ENCODE results near the gene GPBP1.

Gene GPBP1

GRCh38 chr5:57258052-57258451 lies 84.2 kb downstream of the GPBP1 start:
- no peaks in the 10 kb centered on the region for H3K9me2 ChIP-seq (replicated peaks; ENCODE audit: insufficient read depth, low read length)
- no peak overlapping the region for H3K4me3 ChIP-seq (ENCODE audit: insufficient read depth, low read length, poor library complexity, severe bottlenecking)
- H3F3A ChIP-seq (ENCODE audit: insufficient read depth): no peaks in the 10 kb centered on the region
- H3K27me3 ChIP-seq (ENCODE audit: low read length): no peaks in the 10 kb centered on the region
- H3K4me2 ChIP-seq (ENCODE audit: low read depth, low read length, poor library complexity, severe bottlenecking): no peak overlapping the region
- H3K9me3 ChIP-seq (ENCODE audit: insufficient read depth, low read length): no peaks in the 10 kb centered on the region
- no peak overlapping the region for H2AFZ ChIP-seq (ENCODE audit: low read depth, low read length, severe bottlenecking)
- H3K9ac ChIP-seq (ENCODE audit: low read length): no peak overlapping the region
- TF ChIP-seq EZH2phosphoT487 (conservative IDR thresholded peaks at IDR 0.05; ENCODE audit: low read length): no peak
- TF ChIP-seq, protein P1, sequence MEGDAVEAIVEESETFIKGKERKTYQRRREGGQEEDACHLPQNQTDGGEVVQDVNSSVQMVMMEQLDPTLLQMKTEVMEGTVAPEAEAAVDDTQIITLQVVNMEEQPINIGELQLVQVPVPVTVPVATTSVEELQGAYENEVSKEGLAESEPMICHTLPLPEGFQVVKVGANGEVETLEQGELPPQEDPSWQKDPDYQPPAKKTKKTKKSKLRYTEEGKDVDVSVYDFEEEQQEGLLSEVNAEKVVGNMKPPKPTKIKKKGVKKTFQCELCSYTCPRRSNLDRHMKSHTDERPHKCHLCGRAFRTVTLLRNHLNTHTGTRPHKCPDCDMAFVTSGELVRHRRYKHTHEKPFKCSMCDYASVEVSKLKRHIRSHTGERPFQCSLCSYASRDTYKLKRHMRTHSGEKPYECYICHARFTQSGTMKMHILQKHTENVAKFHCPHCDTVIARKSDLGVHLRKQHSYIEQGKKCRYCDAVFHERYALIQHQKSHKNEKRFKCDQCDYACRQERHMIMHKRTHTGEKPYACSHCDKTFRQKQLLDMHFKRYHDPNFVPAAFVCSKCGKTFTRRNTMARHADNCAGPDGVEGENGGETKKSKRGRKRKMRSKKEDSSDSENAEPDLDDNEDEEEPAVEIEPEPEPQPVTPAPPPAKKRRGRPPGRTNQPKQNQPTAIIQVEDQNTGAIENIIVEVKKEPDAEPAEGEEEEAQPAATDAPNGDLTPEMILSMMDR (IDR thresholded peaks at IDR 0.05; ENCODE audit: insufficient read depth, low read length, poor library complexity, severe bottlenecking): no peak
- H3K36me3 ChIP-seq (ENCODE audit: low read length): peaks cover 47% of the 10 kb centered on the region
- no peak overlapping the region for H3K27ac ChIP-seq (ENCODE audit: low read depth, low read length)
- H4K20me1 ChIP-seq (ENCODE audit: low read depth, low read length): no peaks in the 10 kb centered on the region
- no peaks in the 10 kb centered on the region for H3K79me2 ChIP-seq (ENCODE audit: insufficient read depth, low read length)

- no peaks in the 10 kb centered on the region for H3F3A ChIP-seq (ENCODE audit: insufficient read depth)
- H2AFZ ChIP-seq (ENCODE audit: low read depth, low read length, severe bottlenecking): no peak overlapping the region
- no peak overlapping the region for H3K27ac ChIP-seq (ENCODE audit: low read depth, low read length)
- H4K20me1 ChIP-seq (ENCODE audit: low read depth, low read length): no peaks in the 10 kb centered on the region
- H3K36me3 ChIP-seq (ENCODE audit: low read length): peaks cover 51% of the 10 kb centered on the region
- H3K9me3 ChIP-seq (ENCODE audit: insufficient read depth, low read length): no peaks in the 10 kb centered on the region
- H3K9ac ChIP-seq (ENCODE audit: low read length): no peak overlapping the region
- TF ChIP-seq, protein P1 (IDR thresholded peaks at IDR 0.05; ENCODE audit: insufficient read depth, low read length, poor library complexity, severe bottlenecking): no peak
- TF ChIP-seq EZH2phosphoT487 (conservative IDR thresholded peaks at IDR 0.05; ENCODE audit: low read length): no peak
- no peaks in the 10 kb centered on the region for H3K9me2 ChIP-seq (replicated peaks; ENCODE audit: insufficient read depth, low read length)
- no peak overlapping the region for H3K4me2 ChIP-seq (ENCODE audit: low read depth, low read length, poor library complexity, severe bottlenecking)
- H3K4me3 ChIP-seq (ENCODE audit: insufficient read depth, low read length, poor library complexity, severe bottlenecking): no peak overlapping the region
- H3K27me3 ChIP-seq (ENCODE audit: low read length): no peaks in the 10 kb centered on the region
- H3K79me2 ChIP-seq (ENCODE audit: insufficient read depth, low read length): no peaks in the 10 kb centered on the region
Observed at GRCh38 chr5:57258943-57259342, 85.1 kb downstream of the GPBP1 start.

GRCh38 chr5:57259704-57260103 lies 85.8 kb downstream of the GPBP1 start:
- peaks cover 54% of the 10 kb centered on the region for H3K36me3 ChIP-seq (ENCODE audit: low read length)
- no peak for TF ChIP-seq EZH2phosphoT487 (conservative IDR thresholded peaks at IDR 0.05; ENCODE audit: low read length)
- TF ChIP-seq, protein P1 (IDR thresholded peaks at IDR 0.05; ENCODE audit: insufficient read depth, low read length, poor library complexity, severe bottlenecking): no peak

More at GRCh38 chr5:57259704-57260103, 85.8 kb downstream of the GPBP1 start:
- H3K9ac ChIP-seq (ENCODE audit: low read length): no peak overlapping the region
- H3K27me3 ChIP-seq (ENCODE audit: low read length): no peaks in the 10 kb centered on the region
- H3K4me2 ChIP-seq (ENCODE audit: low read depth, low read length, poor library complexity, severe bottlenecking): no peak overlapping the region
- no peaks in the 10 kb centered on the region for H4K20me1 ChIP-seq (ENCODE audit: low read depth, low read length)
- no peak overlapping the region for H2AFZ ChIP-seq (ENCODE audit: low read depth, low read length, severe bottlenecking)
- H3F3A ChIP-seq (ENCODE audit: insufficient read depth): no peaks in the 10 kb centered on the region
- H3K9me2 ChIP-seq (replicated peaks; ENCODE audit: insufficient read depth, low read length): no peaks in the 10 kb centered on the region
- H3K27ac ChIP-seq (ENCODE audit: low read depth, low read length): no peak overlapping the region
- H3K79me2 ChIP-seq (ENCODE audit: insufficient read depth, low read length): no peaks in the 10 kb centered on the region
- H3K9me3 ChIP-seq (ENCODE audit: insufficient read depth, low read length): no peaks in the 10 kb centered on the region
- no peak overlapping the region for H3K4me3 ChIP-seq (ENCODE audit: insufficient read depth, low read length, poor library complexity, severe bottlenecking)
